Stimulated activated CD4-positive, alpha-beta T cell treated with anti-CD3 and anti-CD28 coated beads, Interleukin-15, amount 100 ng/mL, for 48 hours (primary cell): ENCODE measurements around the gene ASPHD1.
"Not testable (repeated sequence)": the region's sequence is repeated elsewhere in the genome, so short reads cannot be mapped to it uniquely, and the experiment has no call there.

Source experiments
- DNase-seq, 2 donors: peaks; one replicate each; pipeline ENCODE4 v3.0.0-alpha.2; 2020; ENCODE audit warnings: low read depth in 2 of 2

ASPHD1 gene

DNA sequence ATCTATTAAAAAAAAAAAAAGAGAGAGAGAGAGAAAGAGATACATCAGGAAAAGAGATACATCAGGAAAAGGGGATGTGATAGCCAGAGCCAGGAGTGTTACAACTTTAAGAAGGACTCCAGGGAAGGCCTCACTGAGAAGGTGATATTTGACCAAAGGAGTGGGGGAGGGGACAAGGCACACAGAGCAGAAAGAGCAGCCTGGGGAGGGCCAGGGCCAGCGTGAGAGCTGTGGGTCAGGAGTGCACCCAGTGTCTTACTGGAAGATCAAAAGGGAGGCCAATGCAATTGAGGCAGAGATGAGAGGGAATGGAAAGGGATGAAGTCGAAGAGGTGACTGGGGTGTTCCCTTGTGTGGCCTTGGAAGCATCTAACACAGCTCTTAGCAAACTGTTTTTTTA, 7.7 kb downstream of the ASPHD1 start:
- DNase-seq, result no peak

- no peak for DNase-seq
These were observed 8.5 kb downstream of the ASPHD1 start for GRCh38 chr16:29908719-29909220.

GRCh38 chr16:29909391-29909790, 9.1 kb downstream of the ASPHD1 start:
- no peak for DNase-seq

- DNase-seq, result not testable (repeated sequence)
These were observed 9.6 kb downstream of the ASPHD1 start for GRCh38 chr16:29909851-29910250.

DNA sequence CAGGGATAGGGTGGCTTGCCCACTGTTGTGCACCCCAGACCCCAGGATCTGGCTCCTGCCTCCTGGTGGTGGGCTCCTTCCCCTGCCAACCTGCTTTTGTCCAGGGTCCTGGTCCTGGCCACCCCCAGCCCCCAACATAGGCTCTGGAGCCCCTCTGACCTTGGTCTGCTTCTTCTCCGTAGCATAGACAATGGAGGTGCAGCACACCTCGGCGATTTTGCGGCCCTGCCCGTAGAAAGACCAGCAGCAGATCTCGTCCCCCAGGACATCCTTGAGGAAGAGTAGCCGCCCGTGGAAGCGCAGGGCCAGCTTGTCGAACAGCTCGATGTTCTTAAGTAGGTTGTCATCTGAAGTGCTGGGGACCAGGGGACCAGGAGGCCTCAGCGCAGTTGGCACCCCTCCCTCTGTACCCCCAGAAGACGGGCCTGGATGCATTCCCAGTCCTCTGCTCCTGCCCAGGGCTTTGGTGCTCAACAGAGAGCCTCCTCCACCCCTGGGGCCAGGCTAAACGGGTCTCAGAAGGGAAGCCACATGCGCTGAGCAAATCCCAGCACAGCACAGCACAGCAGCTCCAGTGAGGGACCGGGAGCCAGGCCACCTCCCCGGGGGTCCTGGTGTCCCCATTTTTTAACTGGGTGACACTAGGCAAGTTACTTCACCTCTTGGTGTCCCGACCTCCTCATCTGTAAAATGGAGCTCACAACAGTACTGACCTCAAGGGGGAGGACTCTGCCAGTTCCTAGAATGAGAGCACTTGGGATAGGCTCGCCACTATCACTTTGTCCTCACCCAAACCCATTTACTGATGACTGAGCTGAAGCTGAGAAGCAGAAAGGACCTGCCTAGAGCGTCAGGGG, 10.8 kb downstream of the ASPHD1 start:
- DNase-seq, result no peak

GRCh38 chr16:29911676-29912010, 11.4 kb downstream of the ASPHD1 start:
- no peak for DNase-seq

DNA sequence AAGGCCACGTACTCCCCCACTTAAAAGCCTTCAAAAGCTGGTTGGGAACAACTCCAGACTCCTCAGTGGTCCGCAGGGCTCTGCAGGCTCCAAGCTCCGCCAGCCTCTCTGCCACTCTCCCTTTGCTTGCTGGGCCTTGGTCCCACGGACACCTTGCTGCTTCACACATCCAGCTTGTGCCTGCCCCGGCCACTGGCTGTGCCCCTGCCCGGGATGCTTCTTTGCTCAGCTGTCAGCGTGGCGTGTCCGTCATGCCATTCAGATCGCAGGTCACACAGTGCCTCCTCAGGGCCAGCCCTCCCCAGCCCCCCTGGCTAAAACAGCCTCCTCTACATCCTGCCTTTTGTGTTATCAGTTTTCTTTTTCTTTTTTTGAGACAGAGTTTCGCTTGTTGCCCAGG, 11.8 kb downstream of the ASPHD1 start:
- no peak for DNase-seq

- no peak for DNase-seq
These were observed 13.2 kb downstream of the ASPHD1 start for GRCh38 chr16:29913514-29913913.

DNA sequence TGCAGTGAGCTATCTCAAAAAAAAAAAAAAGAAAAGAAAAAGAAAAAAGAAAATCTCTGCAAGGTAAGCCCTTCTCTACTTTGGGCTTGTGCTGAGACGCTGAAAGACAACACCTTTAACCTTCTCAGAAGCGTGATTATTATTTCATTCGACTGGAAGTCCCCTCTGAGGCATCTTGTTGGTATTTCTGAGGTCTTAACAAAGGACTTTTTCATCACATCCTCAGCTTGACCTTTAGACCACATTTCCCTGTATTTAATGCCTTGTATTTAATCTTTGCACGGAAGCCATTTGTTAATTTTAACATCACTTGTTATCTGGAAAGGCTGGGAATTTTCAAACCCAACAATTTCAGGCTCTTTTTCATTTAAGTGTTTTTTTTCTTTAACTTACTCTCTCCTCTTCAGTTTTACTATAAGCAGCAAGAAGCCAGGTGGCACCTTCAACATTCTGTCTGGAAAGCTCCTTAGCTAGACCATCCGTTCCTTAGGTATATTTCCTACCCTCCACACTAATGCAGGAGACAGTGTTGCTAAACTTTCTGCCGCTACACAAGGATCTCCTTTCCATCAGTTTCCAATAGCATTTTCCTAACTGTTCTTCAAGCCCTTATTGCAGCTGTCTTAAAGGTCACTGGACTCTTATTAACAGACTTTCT, 15.4 kb downstream of the ASPHD1 start:
- DNase-seq, result no peak

GRCh38 chr16:29916979-29917378, 16.7 kb downstream of the ASPHD1 start:
- DNase-seq, result no peak

DNA sequence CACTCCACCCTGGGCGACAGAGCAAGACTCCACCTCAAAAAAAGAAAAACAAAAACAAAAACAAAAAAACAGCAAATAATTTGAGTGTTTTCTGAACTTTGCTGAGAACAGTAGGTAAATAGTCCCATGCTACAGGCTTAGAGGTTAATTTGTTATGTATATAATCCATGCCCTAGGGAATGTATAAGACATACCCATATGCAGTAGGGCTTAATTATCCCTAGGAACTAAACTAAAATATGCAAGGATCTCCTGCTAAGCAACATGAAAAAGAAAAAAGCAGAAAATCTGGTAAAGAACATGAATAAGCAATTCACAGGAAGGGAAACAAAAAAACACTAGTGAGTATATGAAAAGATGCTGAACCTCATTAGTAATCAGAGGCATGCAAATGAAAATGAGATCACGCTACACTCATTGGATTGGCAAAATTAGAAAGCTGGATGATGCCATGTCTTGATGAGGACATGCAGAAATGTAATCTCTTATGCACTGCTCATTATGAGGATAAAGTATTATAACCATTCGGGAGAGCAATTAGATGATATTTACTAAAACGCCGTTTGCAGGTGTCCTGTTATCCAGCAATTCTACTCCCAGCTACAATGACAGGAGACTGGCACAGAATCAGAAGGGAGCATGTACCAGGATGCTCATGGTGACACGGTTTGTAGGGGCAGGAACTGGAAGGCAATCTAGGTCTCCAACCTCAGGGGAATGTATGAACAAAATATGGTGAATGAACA, 20.2 kb downstream of the ASPHD1 start:
- no peak for DNase-seq

- no peak for DNase-seq
These were observed 20.7 kb downstream of the ASPHD1 start for GRCh38 chr16:29921034-29921385.

DNA sequence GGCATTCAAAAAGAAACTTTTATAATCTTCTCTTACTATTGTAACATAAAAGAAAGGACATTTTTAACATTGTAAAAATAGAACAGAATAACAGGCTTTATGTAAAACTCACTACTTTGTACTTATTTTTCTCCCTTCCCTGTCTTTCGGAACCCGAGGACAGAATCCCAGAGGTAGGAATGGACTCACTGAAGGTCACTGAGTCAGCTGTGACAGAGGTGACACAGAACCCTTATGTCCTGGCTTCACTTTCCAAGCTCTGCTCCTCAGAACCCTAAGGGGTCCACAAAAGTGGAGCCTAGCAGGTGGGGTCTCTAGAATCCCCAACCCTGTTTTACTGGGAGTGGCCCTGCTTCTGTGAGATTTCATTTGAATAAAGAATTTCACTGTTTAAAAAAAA, 22.0 kb downstream of the ASPHD1 start:
- DNase-seq, result no peak

DNA sequence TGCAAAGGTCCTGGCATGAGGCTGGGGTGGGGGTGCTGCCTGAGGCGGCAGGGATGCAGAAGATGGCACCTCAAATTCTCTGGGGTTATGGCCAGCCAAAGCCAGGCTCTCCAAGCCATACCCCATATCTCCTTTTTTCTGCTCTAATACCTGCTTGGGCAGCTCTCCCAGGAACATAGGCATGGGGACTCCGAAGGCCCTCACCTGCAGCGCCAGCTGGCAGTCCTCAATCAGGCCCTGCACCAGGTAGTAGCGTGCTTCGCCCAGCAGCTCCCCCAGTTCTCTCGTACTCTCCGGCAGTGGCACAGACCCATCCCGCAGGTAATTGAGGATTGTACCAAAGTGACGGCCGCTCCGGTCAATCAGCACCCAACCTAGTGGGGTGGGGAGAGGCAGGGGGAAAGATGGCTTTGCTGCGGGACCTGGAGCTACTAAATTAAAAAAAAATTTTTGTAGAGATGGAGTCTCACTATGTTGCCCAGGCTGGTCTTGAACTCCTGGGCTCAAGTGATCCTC, 22.8 kb downstream of the ASPHD1 start:
- no peak for DNase-seq

DNA sequence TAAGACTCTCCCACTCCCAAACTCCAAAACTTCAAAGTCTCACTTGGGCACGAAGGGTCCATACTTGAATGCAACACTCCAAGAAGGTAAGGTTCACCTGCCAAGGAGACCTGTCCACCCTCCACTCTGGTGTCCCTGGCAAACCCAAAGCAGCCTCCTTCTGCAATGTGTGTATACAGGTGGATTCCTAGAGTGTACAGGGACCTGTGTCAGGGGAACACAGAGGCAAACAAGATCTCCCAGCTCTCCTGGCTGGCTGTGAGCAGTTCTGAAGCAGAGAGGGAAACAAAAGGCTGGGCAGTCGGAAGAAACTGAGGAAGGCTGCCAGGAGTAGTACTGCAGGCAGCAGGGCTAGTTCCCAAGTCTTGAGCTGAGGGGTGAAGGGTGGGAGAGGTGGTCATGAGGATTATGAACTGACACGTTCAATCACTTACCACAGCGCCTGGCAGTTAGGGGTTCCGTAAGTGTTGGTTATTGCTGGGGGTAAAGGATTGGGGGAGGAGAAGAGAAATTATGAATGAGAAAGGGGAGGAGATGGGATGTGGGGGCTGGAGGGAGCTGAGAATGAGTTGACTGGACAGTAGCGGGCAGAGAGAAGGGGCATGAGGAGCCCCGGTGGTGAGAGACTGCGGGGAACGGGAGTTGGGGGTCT, 24.9 kb downstream of the ASPHD1 start:
- DNase-seq, result no peak

- DNase-seq, result peak; percentile 80 to 82
These were observed 25.8 kb downstream of the ASPHD1 start, which contains the start of gene KCTD13 for GRCh38 chr16:29925781-29926710. Gene KCTD13 (minus strand): TSS chr16:29926226. CDS start chr16:29926033, 193 bp downstream.

DNA sequence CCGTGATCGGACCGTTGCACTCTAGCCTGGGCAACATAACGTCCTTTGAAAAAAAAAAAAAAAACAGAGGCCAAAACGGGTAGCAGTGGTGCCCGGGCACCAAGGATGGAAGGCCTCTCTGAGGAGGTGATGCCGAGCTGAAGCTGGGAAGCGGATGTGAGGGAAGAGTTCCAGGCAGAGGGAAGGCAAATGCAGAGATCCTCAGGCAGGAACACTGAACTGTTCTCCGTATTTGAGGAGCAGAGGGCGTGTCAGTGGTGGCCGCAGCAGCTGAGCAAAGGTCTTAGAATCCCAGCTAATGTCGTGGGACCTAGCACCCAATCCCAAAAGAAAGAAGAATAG, 26.4 kb downstream of the ASPHD1 start:
- no peak for DNase-seq

DNA sequence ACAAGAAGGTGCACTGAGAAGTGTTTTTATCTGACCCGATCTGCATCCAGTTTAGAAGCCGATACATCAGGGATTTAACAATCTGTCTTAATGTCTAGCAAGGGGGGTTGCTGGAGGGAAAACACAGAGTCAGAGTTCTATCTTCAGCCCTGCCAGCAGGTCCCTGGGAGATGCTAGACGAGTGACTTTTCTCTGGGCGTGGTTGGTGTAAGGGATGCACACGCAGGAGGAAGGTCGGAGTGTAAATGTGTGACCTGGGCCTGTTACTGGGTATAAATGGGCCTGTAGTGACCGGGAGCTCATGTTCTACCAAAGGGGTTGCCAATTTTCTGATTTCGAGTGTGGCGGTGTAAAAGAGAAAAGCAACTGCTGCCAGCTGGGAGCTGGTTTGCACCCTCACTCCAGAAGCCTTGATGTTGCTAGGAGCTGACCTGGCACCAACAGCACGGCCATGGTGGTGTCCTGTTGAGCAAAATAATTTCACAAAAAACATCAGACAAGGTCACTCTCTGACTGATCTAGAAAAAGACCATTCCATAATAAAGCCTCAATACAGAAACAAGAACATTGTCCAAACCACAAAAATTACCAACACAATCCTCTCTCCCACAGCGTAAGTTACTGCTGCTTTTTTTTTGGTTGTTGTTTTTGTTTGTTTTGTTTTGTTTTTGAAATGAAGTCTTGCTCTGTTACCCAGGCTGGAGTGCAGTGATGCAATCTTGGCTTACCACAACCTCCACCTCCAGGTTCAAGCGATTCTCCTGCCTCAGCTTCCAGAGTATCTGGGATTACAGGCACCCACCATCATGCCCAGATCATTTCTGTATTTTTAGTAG, 27.0 kb downstream of the ASPHD1 start:
- DNase-seq, result no peak

DNA sequence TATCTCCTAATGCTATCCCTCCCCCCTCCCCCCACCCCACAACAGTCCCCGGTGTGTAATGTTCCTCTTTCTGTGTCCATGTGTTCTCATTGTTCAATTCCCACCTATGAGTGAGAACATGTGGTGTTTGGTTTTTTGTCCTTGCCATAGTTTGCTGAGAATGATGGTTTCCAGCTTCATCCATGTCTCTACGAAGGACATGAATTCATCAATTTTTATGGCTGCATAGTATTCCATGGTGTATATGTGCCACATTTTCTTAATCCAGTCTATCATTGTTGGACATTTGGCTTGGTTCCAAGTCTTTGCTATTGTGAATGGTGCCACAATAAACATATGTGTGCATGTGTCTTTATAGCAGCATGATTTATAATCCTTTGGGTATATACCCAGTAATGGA, 31.5 kb downstream of the ASPHD1 start:
- not testable (repeated sequence) for DNase-seq

GRCh38 chr16:29940656-29941055, 40.4 kb downstream of the ASPHD1 start:
- no peak for DNase-seq
